ENCODE results near the gene FHOD3.

FHOD3 gene

GRCh38 chr18:36374262-36374661, 76.7 kb downstream of the FHOD3 start:
- Histone ChIP-seq H3K27ac (replicated peaks) (no peak overlapping the region), H3K27me3 (ENCODE audit: insufficient read depth, poor library complexity, severe bottlenecking) (peaks cover 42% of the 10 kb centered on the region), H3K4me3 (replicated peaks; ENCODE audit: insufficient read depth, low read length) (no peak overlapping the region)
- DNase-seq (ENCODE audit: low read depth in 1 of 2, low spot score in 1 of 2) = no peak
- TF ChIP-seq CTCF (IDR thresholded peaks at IDR 0.05; ENCODE audit: insufficient read depth, low read length) (no peak), SPI1 (IDR thresholded peaks at IDR 0.05; ENCODE audit: borderline replicate concordance, low read depth) (no peak), GABPA (IDR thresholded peaks at IDR 0.05; ENCODE audit: low read depth) (no peak), REST (IDR thresholded peaks at IDR 0.05; ENCODE audit: insufficient replicate concordance, low read depth) (no peak), POLR2AphosphoS5 (IDR thresholded peaks at IDR 0.05; ENCODE audit: low read depth) (no peak)

- TF ChIP-seq SPI1 (IDR thresholded peaks at IDR 0.05; ENCODE audit: borderline replicate concordance, low read depth) (no peak), REST (IDR thresholded peaks at IDR 0.05; ENCODE audit: insufficient replicate concordance, low read depth) (no peak), CTCF (IDR thresholded peaks at IDR 0.05; ENCODE audit: insufficient read depth, low read length) (no peak), GABPA (IDR thresholded peaks at IDR 0.05; ENCODE audit: low read depth) (no peak), POLR2AphosphoS5 (IDR thresholded peaks at IDR 0.05; ENCODE audit: low read depth) (no peak)
- Histone ChIP-seq H3K27me3 (ENCODE audit: insufficient read depth, poor library complexity, severe bottlenecking) (peaks cover 48% of the 10 kb centered on the region), H3K27ac (replicated peaks) (no peak overlapping the region), H3K4me3 (replicated peaks; ENCODE audit: insufficient read depth, low read length) (no peak overlapping the region)
- DNase-seq (ENCODE audit: low read depth in 1 of 2, low spot score in 1 of 2) = no peak
These were observed 77.6 kb downstream of the FHOD3 start for GRCh38 chr18:36375118-36375517.

- Histone ChIP-seq H3K27ac (replicated peaks) (no peak overlapping the region), H3K27me3 (ENCODE audit: insufficient read depth, poor library complexity, severe bottlenecking) (peaks cover 51% of the 10 kb centered on the region), H3K4me3 (replicated peaks; ENCODE audit: insufficient read depth, low read length) (no peak overlapping the region)
- TF ChIP-seq POLR2AphosphoS5 (IDR thresholded peaks at IDR 0.05; ENCODE audit: low read depth) = no peak
- DNase-seq (ENCODE audit: low read depth in 1 of 2, low spot score in 1 of 2) = no peak
These were observed 78.8 kb downstream of the FHOD3 start for GRCh38 chr18:36376361-36376760.

- Histone ChIP-seq H3K27me3 (ENCODE audit: insufficient read depth, poor library complexity, severe bottlenecking) (peaks cover 47% of the 10 kb centered on the region), H3K4me3 (replicated peaks; ENCODE audit: insufficient read depth, low read length) (no peak overlapping the region), H3K27ac (replicated peaks) (no peak overlapping the region)
- TF ChIP-seq REST (IDR thresholded peaks at IDR 0.05; ENCODE audit: insufficient replicate concordance, low read depth) (no peak), SPI1 (IDR thresholded peaks at IDR 0.05; ENCODE audit: borderline replicate concordance, low read depth) (no peak), CTCF (IDR thresholded peaks at IDR 0.05; ENCODE audit: insufficient read depth, low read length) (no peak), GABPA (IDR thresholded peaks at IDR 0.05; ENCODE audit: low read depth) (no peak), POLR2AphosphoS5 (IDR thresholded peaks at IDR 0.05; ENCODE audit: low read depth) (no peak)
- DNase-seq (ENCODE audit: low read depth in 1 of 2, low spot score in 1 of 2) = no peak
These were observed 80.1 kb downstream of the FHOD3 start for GRCh38 chr18:36377626-36378025.
